Central memory CD8-positive, alpha-beta T cell (primary cell): ENCODE results near the gene CACNA2D4.
"Not testable (repeated sequence)": the region's sequence is repeated elsewhere in the genome, so short reads cannot be mapped to it uniquely, and the experiment has no call there.

ENCODE experiments used
- ATAC-seq: fragments of 150-1000 bp; cut with Tn5 transposase; replicated peaks from 2 replicates; pipeline ENCODE4 v1.10.0; 2022; ENCODE audit warnings: mild to moderate bottlenecking, moderate FRiP score, moderate number of reproducible peaks; ENCODE audit not compliant: poor library complexity, severe bottlenecking; ENCODE audit errors: extremely low read depth
- DNase-seq, 2 donors: peaks; one replicate each; pipeline ENCODE4 v3.0.0; 2021; ENCODE audit warnings: low spot score in 2 of 2
- H3K27ac Mint-ChIP-seq: one replicate; pipeline ENCODE4 v1.8.0; 2022; ENCODE audit warnings: low read depth, mild to moderate bottlenecking, moderate library complexity, mixed read lengths
- H3K27me3 Mint-ChIP-seq: one replicate; pipeline ENCODE4 v1.8.0; 2022; ENCODE audit warnings: mixed read lengths
- H3K36me3 Mint-ChIP-seq: one replicate; pipeline ENCODE4 v1.8.0; 2022; ENCODE audit warnings: mild to moderate bottlenecking, moderate library complexity, mixed read lengths; ENCODE audit not compliant: insufficient read depth
- H3K4me1 Mint-ChIP-seq: one replicate; pipeline ENCODE4 v1.8.0; 2022; ENCODE audit warnings: mixed read lengths
- H3K4me3 Mint-ChIP-seq: one replicate; pipeline ENCODE4 v1.8.0; 2022; ENCODE audit warnings: mild to moderate bottlenecking, moderate library complexity, mixed read lengths
- H3K9me3 Mint-ChIP-seq: one replicate; pipeline ENCODE4 v1.8.0; 2022; ENCODE audit warnings: mixed read lengths

Gene CACNA2D4

GRCh38 chr12:1822699-1823098, 95.8 kb downstream of the CACNA2D4 start:
- peaks cover 50% of the 10 kb centered on the region for H3K27me3 Mint-ChIP-seq

GRCh38 chr12:1821805-1822204, 96.6 kb downstream of the CACNA2D4 start:
- no peaks in the 10 kb centered on the region for H3K9me3 Mint-ChIP-seq
- H3K4me1 Mint-ChIP-seq = peaks cover 5% of the 10 kb centered on the region
- no peaks in the 10 kb centered on the region for H3K36me3 Mint-ChIP-seq
- DNase-seq (no peak), ATAC-seq (no peak)
- H3K4me3 Mint-ChIP-seq = no peak overlapping the region
- H3K27ac Mint-ChIP-seq = no peak overlapping the region
- H3K27me3 Mint-ChIP-seq = peaks cover 50% of the 10 kb centered on the region

More at GRCh38 chr12:1822699-1823098, 95.8 kb downstream of the CACNA2D4 start:
- Mint-ChIP-seq H3K4me3 (no peak overlapping the region), H3K36me3 (no peaks in the 10 kb centered on the region), H3K4me1 (peaks cover 5% of the 10 kb centered on the region), H3K27ac (no peak overlapping the region), H3K9me3 (no peaks in the 10 kb centered on the region)
- DNase-seq (no peak), ATAC-seq (no peak)

DNA sequence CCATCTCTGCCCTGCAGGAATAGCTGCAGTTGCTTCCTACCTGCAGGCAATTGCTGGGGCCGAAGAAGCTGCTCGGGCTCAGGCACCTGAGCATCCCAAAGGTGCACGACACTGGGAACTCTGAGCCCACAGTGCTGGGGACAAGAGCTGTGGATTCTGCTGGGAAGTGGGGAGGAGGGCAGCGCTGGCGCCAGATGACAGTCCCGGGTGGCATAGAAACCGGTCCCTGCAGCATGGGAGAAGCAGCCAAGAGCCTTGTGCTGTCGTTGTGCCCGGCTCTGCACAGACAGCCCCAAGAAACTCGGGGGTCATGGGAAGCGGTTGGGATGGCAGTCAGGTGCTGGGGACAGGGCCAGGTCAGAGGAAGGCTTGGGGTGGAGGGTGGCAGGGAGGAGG, 97.6 kb downstream of the CACNA2D4 start:
- no peak for ATAC-seq
- H3K9me3 Mint-ChIP-seq = no peaks in the 10 kb centered on the region
- no peaks in the 10 kb centered on the region for H3K36me3 Mint-ChIP-seq
- no peak overlapping the region for H3K27ac Mint-ChIP-seq
- DNase-seq = no peak
- peaks cover 59% of the 10 kb centered on the region for H3K27me3 Mint-ChIP-seq
- H3K4me1 Mint-ChIP-seq = peaks cover 5% of the 10 kb centered on the region
- no peak overlapping the region for H3K4me3 Mint-ChIP-seq

- H3K9me3 Mint-ChIP-seq = no peaks in the 10 kb centered on the region
- H3K4me3 Mint-ChIP-seq = no peak within 1 kb of the TSS
- DNase-seq (no peak), ATAC-seq (no peak)
- peaks cover 65% of the 10 kb centered on the region for H3K27me3 Mint-ChIP-seq
- no peaks in the 10 kb centered on the region for H3K36me3 Mint-ChIP-seq
- peaks cover 5% of the 10 kb centered on the region for H3K4me1 Mint-ChIP-seq
- H3K27ac Mint-ChIP-seq = no peak within 1 kb of the TSS
These were observed 98.1 kb downstream of the CACNA2D4 start, which contains the start of gene LRTM2 for GRCh38 chr12:1820191-1820895. Gene LRTM2 (plus strand): TSS chr12:1820565. CDS start chr12:1828149, 7,584 bp downstream.

DNA sequence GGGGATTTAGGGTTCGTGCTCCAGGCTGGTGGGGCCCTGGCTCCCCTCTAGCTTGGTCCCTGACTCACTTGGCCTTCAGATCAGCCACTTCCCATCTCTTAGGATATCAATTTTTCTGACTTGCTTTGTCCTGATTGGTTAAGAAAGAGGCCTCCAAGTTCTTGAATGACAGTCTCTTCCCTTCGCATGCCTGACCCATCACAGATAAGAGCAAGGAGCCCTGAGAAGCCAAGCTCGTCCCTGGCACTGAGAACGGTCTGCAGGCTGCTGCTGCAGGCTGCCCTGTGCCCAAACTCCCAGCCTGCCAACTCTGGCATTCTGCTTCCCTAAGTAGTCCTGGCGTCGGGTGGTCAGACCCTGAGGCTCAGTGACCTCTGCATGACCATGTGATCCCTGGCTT, 98.9 kb downstream of the CACNA2D4 start:
- Mint-ChIP-seq H3K4me3 (no peak overlapping the region), H3K9me3 (no peaks in the 10 kb centered on the region), H3K27me3 (peaks cover 70% of the 10 kb centered on the region), H3K27ac (no peak overlapping the region), H3K4me1 (peaks cover 5% of the 10 kb centered on the region), H3K36me3 (peaks cover 1% of the 10 kb centered on the region)
- no peak for DNase-seq
- no peak for ATAC-seq

GRCh38 chr12:1819050-1819449, 99.4 kb downstream of the CACNA2D4 start:
- no peak for ATAC-seq
- Mint-ChIP-seq H3K36me3 (peaks cover 1% of the 10 kb centered on the region), H3K4me1 (peaks cover 5% of the 10 kb centered on the region), H3K4me3 (no peak overlapping the region), H3K27ac (no peak overlapping the region), H3K27me3 (peaks cover 70% of the 10 kb centered on the region), H3K9me3 (no peaks in the 10 kb centered on the region)
- no peak for DNase-seq

DNA sequence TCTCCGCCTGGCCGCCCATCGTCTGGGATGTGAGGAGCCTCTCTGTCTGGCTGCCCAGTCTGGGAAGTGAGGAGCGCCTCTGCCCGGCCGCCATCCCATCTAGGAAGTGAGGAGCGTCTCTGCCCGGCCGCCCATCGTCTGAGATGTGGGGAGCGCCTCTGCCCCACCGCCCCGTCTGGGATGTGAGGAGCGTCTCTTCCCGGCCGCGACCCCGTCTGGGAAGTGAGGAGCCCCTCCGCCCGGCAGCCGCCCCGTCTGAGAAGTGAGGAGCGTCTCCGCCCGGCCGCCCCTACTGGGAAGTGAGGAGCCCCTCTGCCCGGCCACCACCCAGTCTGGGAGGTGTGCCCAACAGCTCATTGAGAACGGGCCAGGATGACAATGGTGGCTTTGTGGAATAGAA, 100.5 kb downstream of the CACNA2D4 start:
- peaks cover 64% of the 10 kb centered on the region for H3K27me3 Mint-ChIP-seq
- not testable (repeated sequence) for H3K27ac Mint-ChIP-seq, H3K9me3 Mint-ChIP-seq, H3K36me3 Mint-ChIP-seq, ATAC-seq, H3K4me3 Mint-ChIP-seq, DNase-seq, H3K4me1 Mint-ChIP-seq

DNA sequence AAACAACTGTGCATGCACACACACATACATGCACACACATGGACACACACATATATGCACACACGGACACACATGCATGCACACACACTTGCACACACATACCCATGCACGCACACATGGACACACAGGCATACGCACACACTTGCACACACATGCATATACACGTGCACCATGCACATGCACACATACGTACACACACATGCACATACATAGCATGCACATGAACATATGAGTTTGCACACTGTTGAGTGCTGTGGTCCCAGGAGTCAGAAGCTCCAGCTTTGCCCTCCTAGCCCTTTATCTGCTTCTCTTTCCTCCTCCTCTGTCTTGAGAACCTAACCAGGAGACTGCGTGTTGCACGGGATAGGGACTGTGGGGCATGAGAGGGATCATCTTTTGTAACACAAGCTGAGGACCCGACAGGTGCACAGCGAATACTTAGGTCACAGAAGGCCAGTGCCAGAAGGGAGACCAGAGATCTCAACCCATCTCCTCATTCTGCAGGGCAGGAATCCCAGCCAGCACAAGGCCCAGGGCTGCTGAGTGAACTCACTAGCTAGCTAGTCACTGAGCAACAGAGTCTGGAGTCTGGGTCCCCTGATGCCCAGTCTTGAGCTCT, 101.6 kb downstream of the CACNA2D4 start:
- peaks cover 1% of the 10 kb centered on the region for H3K36me3 Mint-ChIP-seq
- no peak for ATAC-seq
- DNase-seq = no peak
- H3K4me1 Mint-ChIP-seq = peaks cover 5% of the 10 kb centered on the region
- H3K27me3 Mint-ChIP-seq = peaks cover 53% of the 10 kb centered on the region
- H3K4me3 Mint-ChIP-seq = no peak overlapping the region
- H3K9me3 Mint-ChIP-seq = no peaks in the 10 kb centered on the region
- H3K27ac Mint-ChIP-seq = no peak overlapping the region

DNA sequence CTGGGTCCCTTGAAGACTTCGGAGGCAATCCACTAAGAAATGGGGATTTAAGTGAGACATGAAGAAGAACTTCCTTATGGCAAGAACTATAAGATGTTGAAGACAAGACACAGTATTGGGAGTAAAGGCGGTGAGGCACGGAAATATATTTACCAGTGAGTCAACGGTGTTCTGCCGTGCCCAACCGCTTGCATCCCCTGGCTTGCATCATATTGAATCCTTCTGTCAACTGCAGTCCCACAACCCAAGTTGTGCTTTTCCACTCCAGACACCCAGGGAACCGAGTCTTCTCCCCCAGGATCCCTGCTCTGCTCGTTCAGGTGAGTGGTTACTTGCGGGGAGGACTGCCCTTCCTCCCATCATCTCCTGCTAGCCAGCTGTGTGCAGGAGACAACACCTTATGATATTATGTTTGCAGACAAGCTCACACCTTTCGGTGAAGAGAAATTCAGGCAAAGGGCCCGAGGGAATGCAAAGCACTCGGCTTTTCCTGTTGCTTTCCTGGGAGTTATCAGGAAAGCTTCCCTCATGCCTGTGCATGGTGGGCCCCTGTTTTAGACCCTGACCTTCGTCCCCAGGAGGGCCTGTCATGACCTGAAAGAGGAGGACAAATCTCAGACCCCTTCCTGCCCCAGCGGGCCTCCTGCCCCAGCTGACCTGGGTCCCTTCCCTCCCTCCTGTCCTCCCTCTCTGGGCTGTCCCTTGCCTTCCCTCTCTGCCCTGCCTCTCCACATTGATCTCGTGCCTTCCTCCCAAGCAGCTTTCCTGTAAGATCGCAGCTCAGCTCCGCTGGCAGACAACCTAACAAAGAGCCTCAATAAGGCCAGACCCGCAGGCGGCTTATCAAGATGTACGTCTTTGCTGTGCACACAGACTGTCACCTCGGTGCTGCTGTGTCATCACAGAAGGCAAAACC, 102.4 kb downstream of the CACNA2D4 start:
- DNase-seq (no peak), ATAC-seq (no peak)
- Mint-ChIP-seq H3K9me3 (no peaks in the 10 kb centered on the region), H3K4me3 (no peak overlapping the region), H3K27me3 (peaks cover 45% of the 10 kb centered on the region), H3K36me3 (peaks cover 1% of the 10 kb centered on the region), H3K27ac (no peak overlapping the region), H3K4me1 (peaks cover 5% of the 10 kb centered on the region)

GRCh38 chr12:1815108-1815507, 103.3 kb downstream of the CACNA2D4 start:
- Mint-ChIP-seq H3K4me1 (no peaks in the 10 kb centered on the region), H3K4me3 (no peak overlapping the region), H3K9me3 (no peaks in the 10 kb centered on the region), H3K27ac (no peak overlapping the region), H3K36me3 (peaks cover 1% of the 10 kb centered on the region), H3K27me3 (peaks cover 36% of the 10 kb centered on the region)
- ATAC-seq (no peak), DNase-seq (no peak)

DNA sequence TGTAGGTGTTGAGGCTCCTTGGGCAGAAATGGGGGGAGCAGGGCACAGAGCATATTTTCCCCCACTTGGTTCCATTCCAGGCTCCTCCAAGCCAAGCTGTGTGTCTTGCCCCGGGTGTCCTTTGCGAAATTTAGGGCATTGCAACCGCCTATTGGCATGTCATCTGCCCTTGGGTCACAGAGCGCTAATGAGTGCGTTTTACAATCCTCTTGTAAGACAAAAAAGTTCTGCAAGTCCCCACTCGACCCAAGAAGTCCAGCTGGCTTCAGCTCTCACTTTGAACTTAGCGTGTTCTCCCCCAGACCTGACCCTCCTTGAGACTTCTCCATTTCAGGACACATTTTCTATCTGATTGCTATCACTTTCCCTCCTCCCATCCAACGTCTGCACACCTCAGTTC, 104.2 kb downstream of the CACNA2D4 start:
- H3K27ac Mint-ChIP-seq = no peak overlapping the region

DNA sequence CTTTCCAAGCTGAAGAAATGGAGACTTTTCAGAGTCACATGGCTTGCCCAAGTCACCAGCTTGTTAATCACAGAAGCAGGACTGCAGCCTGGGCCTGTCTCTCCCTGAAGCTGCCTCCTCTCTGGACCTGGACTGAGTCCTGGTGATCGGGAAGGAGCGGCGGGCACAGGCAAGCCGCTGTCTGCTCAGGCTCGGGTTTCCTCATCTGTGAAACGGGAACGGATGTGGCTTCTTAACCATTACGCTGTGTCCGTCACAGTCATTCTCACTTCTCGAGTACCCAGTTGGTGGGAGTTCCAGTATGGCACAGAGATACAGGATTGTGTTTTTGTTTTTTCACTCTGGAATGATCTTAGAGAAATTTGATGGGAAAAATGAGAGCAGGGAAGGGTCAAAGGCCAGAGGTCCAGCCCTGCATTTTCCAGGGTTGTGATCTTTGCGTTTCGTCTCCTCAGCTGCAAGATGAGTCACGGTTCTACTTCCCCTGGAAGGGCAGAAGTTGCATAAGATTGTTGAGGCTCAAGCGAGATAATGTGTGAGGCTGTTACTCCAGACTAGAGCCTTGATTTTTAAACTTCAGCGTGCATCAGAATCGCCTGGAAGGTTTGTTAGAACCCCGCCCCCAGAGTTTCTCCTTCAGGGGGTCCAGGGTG, 105.7 kb downstream of the CACNA2D4 start:
- H3K4me3 Mint-ChIP-seq = no peak overlapping the region
- H3K36me3 Mint-ChIP-seq = peaks cover 1% of the 10 kb centered on the region
- ATAC-seq = no peak
- no peaks in the 10 kb centered on the region for H3K4me1 Mint-ChIP-seq
- no peaks in the 10 kb centered on the region for H3K9me3 Mint-ChIP-seq
- no peak overlapping the region for H3K27ac Mint-ChIP-seq
- H3K27me3 Mint-ChIP-seq = peaks cover 21% of the 10 kb centered on the region
- no peak for DNase-seq

More for the DNA sequence above, 104.2 kb downstream of the CACNA2D4 start:
- no peak overlapping the region for H3K4me3 Mint-ChIP-seq
- ATAC-seq (no peak), DNase-seq (no peak)
- no peaks in the 10 kb centered on the region for H3K4me1 Mint-ChIP-seq
- H3K27me3 Mint-ChIP-seq = peaks cover 27% of the 10 kb centered on the region
- H3K9me3 Mint-ChIP-seq = no peaks in the 10 kb centered on the region
- H3K36me3 Mint-ChIP-seq = peaks cover 1% of the 10 kb centered on the region
